Measurements from ENCODE around the gene PPP6C. TPM values are rescaled to one million over a fixed set of nuclear protein-coding genes. Genes with fewer than 3 reads are reported as not detected.
"Not testable (repeated sequence)": the region's sequence is repeated elsewhere in the genome, so short reads cannot be mapped to it uniquely, and the experiment has no call there.

PPP6C gene
- total RNA-seq, 1 experiment from 2014 or later = 40.5 TPM

DNA sequence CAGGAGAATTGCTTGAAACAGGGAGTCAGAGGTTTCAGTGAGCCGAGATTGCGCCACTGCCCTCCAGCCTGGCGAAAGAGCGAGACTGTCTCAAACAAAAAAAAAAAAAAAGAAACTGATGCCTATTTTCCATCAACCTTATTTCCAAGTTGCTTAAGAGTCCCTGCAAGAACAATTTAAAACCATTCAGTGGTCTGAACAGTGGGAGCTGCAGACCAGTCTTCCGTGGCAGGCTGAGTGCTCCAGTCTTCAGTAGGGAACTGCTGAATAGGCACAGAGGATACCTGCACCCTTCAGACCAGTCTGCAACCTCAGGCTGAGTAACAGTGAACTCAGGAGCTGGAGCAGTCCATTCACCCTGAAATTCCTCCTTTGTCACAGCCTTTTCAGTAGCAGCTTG is 4.9 kb upstream of the PPP6C start:
- Histone ChIP-seq H3K9ac (ENCODE audit: low read length) (0 out of 2 replicates have a peak overlapping the region, but pooled peaks have one; percentile 20), H3K4me1 (ENCODE audit: low read length) (peaks cover 27% of the 10 kb centered on the region), H3K4me2 (ENCODE audit: low read depth, low read length, poor library complexity, severe bottlenecking) (peak overlapping the region; percentile 29), H3K79me2 (ENCODE audit: low read length) (peaks cover 14% of the 10 kb centered on the region), H2AFZ (ENCODE audit: low read length) (0 out of 2 replicates have a peak overlapping the region, but pooled peaks have one; percentile 24)
- not testable (repeated sequence) for H3K9me2 ChIP-seq (replicated peaks; ENCODE audit: insufficient read depth, low read length); DNase-seq; H3K36me3 ChIP-seq (ENCODE audit: insufficient read depth, low read length); H3K9me3 ChIP-seq (ENCODE audit: low read length); H3K27me3 ChIP-seq (ENCODE audit: low read length); H3K27ac ChIP-seq (ENCODE audit: low read length); H3K4me3 ChIP-seq (ENCODE audit: low read length); H4K20me1 ChIP-seq (ENCODE audit: insufficient read depth, low read depth, low read length)

DNA sequence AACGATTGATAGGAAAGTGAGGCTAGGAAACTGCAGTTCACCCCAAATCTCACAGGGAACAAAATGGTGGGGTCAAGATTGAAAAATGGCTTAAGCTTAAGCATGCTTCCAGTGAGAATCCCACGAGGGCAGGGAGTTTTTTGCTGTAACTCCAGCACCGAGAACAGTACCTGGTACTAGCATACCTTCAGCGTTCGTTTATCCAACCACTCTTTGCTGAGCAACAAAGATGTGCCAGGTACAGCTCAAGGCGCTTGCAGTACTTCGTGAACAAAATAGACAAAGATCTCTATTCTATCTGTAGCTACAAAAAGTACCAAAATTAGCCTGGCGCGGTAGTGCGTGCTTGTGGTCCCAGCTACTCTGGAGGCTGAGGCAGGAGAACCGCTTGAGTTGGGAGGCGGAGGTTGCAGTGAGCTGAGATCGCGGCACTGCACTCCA is 778 bp upstream of the PPP6C start:
- Histone ChIP-seq H3K9ac (ENCODE audit: low read length) (peak overlapping the region; percentile 99), H3K4me1 (ENCODE audit: low read length) (peaks cover 38% of the 10 kb centered on the region), H3K27me3 (ENCODE audit: low read length) (no peaks in the 10 kb centered on the region), H3K27ac (ENCODE audit: low read length) (peak overlapping the region; percentile 73), H3K4me2 (ENCODE audit: low read depth, low read length, poor library complexity, severe bottlenecking) (peak overlapping the region; percentile 86), H2AFZ (ENCODE audit: low read length) (peak overlapping the region; percentile 90), H3K9me3 (ENCODE audit: low read length) (no peaks in the 10 kb centered on the region), H3K9me2 (replicated peaks; ENCODE audit: insufficient read depth, low read length) (no peaks in the 10 kb centered on the region), H3K79me2 (ENCODE audit: low read length) (peaks cover 54% of the 10 kb centered on the region), H3K4me3 (ENCODE audit: low read length) (peak overlapping the region; percentile 80), H4K20me1 (ENCODE audit: insufficient read depth, low read depth, low read length) (peaks cover 13% of the 10 kb centered on the region; the same call in 1 of the 2 replicates), H3K36me3 (ENCODE audit: insufficient read depth, low read length) (no peaks in the 10 kb centered on the region; the same call in 1 of the 2 replicates)
- DNase-seq = peak; percentile 57

DNA sequence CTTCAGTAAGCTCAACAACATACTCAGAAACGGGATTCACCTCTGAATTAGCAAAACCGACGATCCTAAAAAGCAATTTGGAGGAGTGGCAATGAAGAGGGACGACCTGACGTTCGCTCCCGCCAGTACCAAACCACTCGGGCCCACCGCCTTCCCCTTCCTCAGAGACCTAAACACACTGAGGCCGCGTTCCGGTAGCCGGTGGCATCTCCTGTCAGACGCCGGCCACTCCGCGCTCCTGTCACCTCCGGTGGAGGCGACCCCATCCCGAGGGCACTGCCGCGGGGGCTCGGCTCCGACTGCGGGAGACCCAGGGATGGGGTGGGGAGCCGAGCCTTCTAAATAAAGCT is 617 bp downstream of the PPP6C start:
- H3K36me3 ChIP-seq (ENCODE audit: insufficient read depth, low read length) = no peaks in the 10 kb centered on the region; the same call in 1 of the 2 replicates
- no peaks in the 10 kb centered on the region for H3K9me3 ChIP-seq (ENCODE audit: low read length)
- H3K9me2 ChIP-seq (replicated peaks; ENCODE audit: insufficient read depth, low read length) = no peaks in the 10 kb centered on the region
- peaks cover 25% of the 10 kb centered on the region for H3K4me1 ChIP-seq (ENCODE audit: low read length)
- H3K9ac ChIP-seq (ENCODE audit: low read length) = peak overlapping the region; percentile 99
- H2AFZ ChIP-seq (ENCODE audit: low read length) = peak overlapping the region; percentile 83; the same call in 1 of the 2 replicates
- H3K4me3 ChIP-seq (ENCODE audit: low read length) = peak overlapping the region; percentile 80
- H3K27ac ChIP-seq (ENCODE audit: low read length) = peak overlapping the region; percentile 73; the same call in 1 of the 2 replicates
- H4K20me1 ChIP-seq (ENCODE audit: insufficient read depth, low read depth, low read length) = peaks cover 13% of the 10 kb centered on the region; the same call in 1 of the 2 replicates
- H3K4me2 ChIP-seq (ENCODE audit: low read depth, low read length, poor library complexity, severe bottlenecking) = peak overlapping the region; percentile 96
- H3K27me3 ChIP-seq (ENCODE audit: low read length) = no peaks in the 10 kb centered on the region
- DNase-seq = peak; percentile 70
- peaks cover 68% of the 10 kb centered on the region for H3K79me2 ChIP-seq (ENCODE audit: low read length)

DNA sequence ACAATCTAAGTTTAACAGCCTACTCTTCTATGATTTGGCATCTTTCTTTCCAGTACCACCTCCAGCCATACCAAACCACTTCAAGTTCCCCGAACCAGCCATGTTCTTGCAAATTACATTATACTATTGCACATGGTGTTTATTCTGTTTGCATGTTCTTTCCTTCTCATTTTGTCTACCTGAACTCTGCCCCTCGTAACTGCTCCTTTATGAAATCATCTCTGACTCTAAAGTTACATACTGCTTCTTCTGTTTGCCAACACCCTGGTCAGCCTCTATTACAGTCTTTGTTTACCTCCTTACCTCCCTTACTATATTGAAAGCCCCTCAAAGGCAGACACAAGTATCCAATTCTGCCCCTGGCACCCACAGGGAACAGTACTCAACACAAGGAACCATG is 6.0 kb downstream of the PPP6C start:
- no peak overlapping the region for H2AFZ ChIP-seq (ENCODE audit: low read length)
- H3K4me3 ChIP-seq (ENCODE audit: low read length) = no peak overlapping the region
- H3K4me2 ChIP-seq (ENCODE audit: low read depth, low read length, poor library complexity, severe bottlenecking) = no peak overlapping the region
- no peak for DNase-seq
- peaks cover 6% of the 10 kb centered on the region for H3K36me3 ChIP-seq (ENCODE audit: insufficient read depth, low read length)
- no peak overlapping the region for H3K9ac ChIP-seq (ENCODE audit: low read length)
- H3K9me3 ChIP-seq (ENCODE audit: low read length) = no peaks in the 10 kb centered on the region
- no peaks in the 10 kb centered on the region for H3K27me3 ChIP-seq (ENCODE audit: low read length)
- no peaks in the 10 kb centered on the region for H3K9me2 ChIP-seq (replicated peaks; ENCODE audit: insufficient read depth, low read length)
- no peak overlapping the region for H3K27ac ChIP-seq (ENCODE audit: low read length)
- H3K79me2 ChIP-seq (ENCODE audit: low read length) = peaks cover 100% of the 10 kb centered on the region
- H4K20me1 ChIP-seq (ENCODE audit: insufficient read depth, low read depth, low read length) = peaks cover 5% of the 10 kb centered on the region; the same call in 1 of the 2 replicates
- H3K4me1 ChIP-seq (ENCODE audit: low read length) = peaks cover 14% of the 10 kb centered on the region

GRCh38 chr9:125183054-125183453 is 6.5 kb downstream of the PPP6C start:
- Histone ChIP-seq H3K9me3 (ENCODE audit: low read length) (no peaks in the 10 kb centered on the region), H3K4me2 (ENCODE audit: low read depth, low read length, poor library complexity, severe bottlenecking) (no peak overlapping the region), H3K36me3 (ENCODE audit: insufficient read depth, low read length) (peaks cover 6% of the 10 kb centered on the region), H3K27ac (ENCODE audit: low read length) (no peak overlapping the region), H3K4me1 (ENCODE audit: low read length) (peaks cover 9% of the 10 kb centered on the region), H3K4me3 (ENCODE audit: low read length) (no peak overlapping the region), H3K27me3 (ENCODE audit: low read length) (no peaks in the 10 kb centered on the region), H3K9ac (ENCODE audit: low read length) (no peak overlapping the region), H3K79me2 (ENCODE audit: low read length) (peaks cover 100% of the 10 kb centered on the region), H4K20me1 (ENCODE audit: insufficient read depth, low read depth, low read length) (peaks cover 5% of the 10 kb centered on the region; the same call in 1 of the 2 replicates), H2AFZ (ENCODE audit: low read length) (no peak overlapping the region), H3K9me2 (replicated peaks; ENCODE audit: insufficient read depth, low read length) (no peaks in the 10 kb centered on the region)
- no peak for DNase-seq

DNA sequence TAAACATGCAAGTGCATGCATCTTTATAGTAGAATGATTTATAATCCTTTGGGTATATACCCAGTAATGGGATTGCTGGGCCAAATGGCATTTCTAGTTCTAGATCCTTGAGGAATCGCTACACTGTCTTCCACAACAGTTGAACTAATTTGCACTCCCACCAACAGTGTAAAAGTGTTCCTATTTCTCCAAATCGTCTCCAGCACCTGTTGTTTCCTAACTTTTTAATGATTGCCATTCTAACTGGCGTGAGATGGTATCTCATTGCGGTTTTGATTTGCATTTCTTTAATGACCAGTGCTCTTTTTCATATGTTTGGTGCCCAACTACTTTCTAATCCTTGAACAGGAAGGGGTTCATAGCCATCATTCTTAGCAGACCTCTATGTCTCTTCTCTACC is 7.8 kb downstream of the PPP6C start:
- not testable (repeated sequence) for H3K36me3 ChIP-seq (ENCODE audit: insufficient read depth, low read length); H3K27ac ChIP-seq (ENCODE audit: low read length)

GRCh38 chr9:125180876-125181275 is 8.7 kb downstream of the PPP6C start:
- Histone ChIP-seq H2AFZ (ENCODE audit: low read length) (no peak overlapping the region), H3K4me3 (ENCODE audit: low read length) (no peak overlapping the region), H3K27me3 (ENCODE audit: low read length) (no peaks in the 10 kb centered on the region), H3K9me3 (ENCODE audit: low read length) (no peaks in the 10 kb centered on the region), H4K20me1 (ENCODE audit: insufficient read depth, low read depth, low read length) (no peaks in the 10 kb centered on the region), H3K36me3 (ENCODE audit: insufficient read depth, low read length) (peaks cover 6% of the 10 kb centered on the region; the same call in 1 of the 2 replicates), H3K27ac (ENCODE audit: low read length) (no peak overlapping the region), H3K79me2 (ENCODE audit: low read length) (peaks cover 100% of the 10 kb centered on the region), H3K9me2 (replicated peaks; ENCODE audit: insufficient read depth, low read length) (no peaks in the 10 kb centered on the region), H3K4me2 (ENCODE audit: low read depth, low read length, poor library complexity, severe bottlenecking) (no peak overlapping the region), H3K9ac (ENCODE audit: low read length) (no peak overlapping the region), H3K4me1 (ENCODE audit: low read length) (no peaks in the 10 kb centered on the region)
- DNase-seq = no peak

More for the DNA sequence above, 7.8 kb downstream of the PPP6C start:
- not testable (repeated sequence) for DNase-seq; H3K4me3 ChIP-seq (ENCODE audit: low read length); H3K9ac ChIP-seq (ENCODE audit: low read length); H3K27me3 ChIP-seq (ENCODE audit: low read length); H3K4me2 ChIP-seq (ENCODE audit: low read depth, low read length, poor library complexity, severe bottlenecking); H3K4me1 ChIP-seq (ENCODE audit: low read length); H3K9me2 ChIP-seq (replicated peaks; ENCODE audit: insufficient read depth, low read length); H4K20me1 ChIP-seq (ENCODE audit: insufficient read depth, low read depth, low read length); H2AFZ ChIP-seq (ENCODE audit: low read length); H3K9me3 ChIP-seq (ENCODE audit: low read length)
- H3K79me2 ChIP-seq (ENCODE audit: low read length) = peaks cover 100% of the 10 kb centered on the region

- not testable (repeated sequence) for H3K27me3 ChIP-seq (ENCODE audit: low read length); H3K36me3 ChIP-seq (ENCODE audit: insufficient read depth, low read length); H4K20me1 ChIP-seq (ENCODE audit: insufficient read depth, low read depth, low read length); H2AFZ ChIP-seq (ENCODE audit: low read length); H3K9me2 ChIP-seq (replicated peaks; ENCODE audit: insufficient read depth, low read length); H3K27ac ChIP-seq (ENCODE audit: low read length); H3K4me3 ChIP-seq (ENCODE audit: low read length); DNase-seq; H3K4me1 ChIP-seq (ENCODE audit: low read length); H3K9me3 ChIP-seq (ENCODE audit: low read length); H3K4me2 ChIP-seq (ENCODE audit: low read depth, low read length, poor library complexity, severe bottlenecking); H3K9ac ChIP-seq (ENCODE audit: low read length)
- peaks cover 100% of the 10 kb centered on the region for H3K79me2 ChIP-seq (ENCODE audit: low read length)
Measured at GRCh38 chr9:125179776-125180175, 9.8 kb downstream of the PPP6C start.

All from Karpas-422 (cell line).